GM21576 (cell line): ENCODE results near the gene SLC17A9.

ENCODE experiments used
- ATAC-seq: cut with Tn5 transposase; IDR thresholded peaks from one replicate; pipeline ENCODE4 v1.9.1; 2021; ENCODE audit warnings: mild to moderate bottlenecking, moderate library complexity; ENCODE audit not compliant: unreplicated experiment

SLC17A9 gene

GRCh38 chr20:62999580-62999979 is 47.1 kb downstream of the SLC17A9 start:
- no peak for ATAC-seq

GRCh38 chr20:63000036-63000435 is 47.5 kb downstream of the SLC17A9 start:
- no peak for ATAC-seq

- no peak for ATAC-seq
Measured at GRCh38 chr20:63000958-63001357, 48.4 kb downstream of the SLC17A9 start.

GRCh38 chr20:63002511-63002910 is 50.0 kb downstream of the SLC17A9 start:
- no peak for ATAC-seq

GRCh38 chr20:63003546-63003945 is 51.0 kb downstream of the SLC17A9 start:
- no peak for ATAC-seq

GRCh38 chr20:63004607-63005364 is 52.3 kb downstream of the SLC17A9 start:
- no peak for ATAC-seq

- ATAC-seq: no peak
Measured at GRCh38 chr20:63005365-63005861, 52.9 kb downstream of the SLC17A9 start.

- ATAC-seq: no peak
Measured at GRCh38 chr20:63005862-63006539, 53.5 kb downstream of the SLC17A9 start.

GRCh38 chr20:63006540-63007359 is 54.2 kb downstream of the SLC17A9 start, which contains the start of gene BHLHE23:
BHLHE23 (minus strand) TSS chr20:63006964; CDS start chr20:63006774, 190 bp downstream.
- ATAC-seq: no peak

- ATAC-seq: no peak
Measured at GRCh38 chr20:63007360-63007645, 54.8 kb downstream of the SLC17A9 start.

GRCh38 chr20:63007646-63008488 is 55.4 kb downstream of the SLC17A9 start:
- ATAC-seq: no peak

- ATAC-seq: no peak
Measured at GRCh38 chr20:63008541-63009044, 56.1 kb downstream of the SLC17A9 start.

- ATAC-seq: peak; percentile 36
Measured at GRCh38 chr20:63009045-63009961, 56.8 kb downstream of the SLC17A9 start.

- peak; percentile 49 for ATAC-seq
Measured at GRCh38 chr20:63009988-63010769, 57.7 kb downstream of the SLC17A9 start.

GRCh38 chr20:63011798-63012197 is 59.3 kb downstream of the SLC17A9 start:
- ATAC-seq: no peak

- no peak for ATAC-seq
Measured at GRCh38 chr20:63013207-63013606, 60.7 kb downstream of the SLC17A9 start.

GRCh38 chr20:63014287-63014686 is 61.8 kb downstream of the SLC17A9 start:
- ATAC-seq: no peak

- ATAC-seq: no peak
Measured at GRCh38 chr20:63014710-63015109, 62.2 kb downstream of the SLC17A9 start.
